GM21717 (cell line): ENCODE data around the gene SPATA31D4.
"Not testable (repeated sequence)": the region's sequence is repeated elsewhere in the genome, so short reads cannot be mapped to it uniquely, and the experiment has no call there.

Experiments
- ATAC-seq: cut with Tn5 transposase; IDR thresholded peaks from one replicate; pipeline ENCODE4 v1.9.1; 2021; ENCODE audit warnings: mild to moderate bottlenecking, moderate library complexity; ENCODE audit not compliant: unreplicated experiment

The SPATA31D4 gene

DNA sequence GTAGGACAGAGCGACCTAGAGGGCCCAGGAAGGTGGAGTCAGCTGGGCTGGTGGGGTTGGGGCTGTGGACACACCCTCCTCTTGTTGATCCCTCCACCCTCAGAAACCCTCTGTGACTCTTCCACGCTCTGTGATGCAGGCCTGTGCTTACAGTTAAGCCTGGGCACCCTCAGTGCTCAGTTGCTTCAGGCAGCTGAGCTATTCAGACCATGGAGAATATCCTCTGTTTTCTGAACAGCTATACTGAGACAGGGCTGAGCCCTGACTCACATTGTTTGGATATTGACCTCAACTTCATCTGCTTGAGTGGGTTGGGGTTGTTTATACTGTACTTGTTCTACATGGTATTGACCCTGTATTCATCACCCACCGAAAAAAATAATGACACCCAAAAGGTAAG is at the start of gene SPATA31D4:
SPATA31D4 (plus strand) TSS at position 124 of the 400 bp plus-strand sequence; CDS start at position 210, 86 bp downstream.
- ATAC-seq, result not testable (repeated sequence)

DNA sequence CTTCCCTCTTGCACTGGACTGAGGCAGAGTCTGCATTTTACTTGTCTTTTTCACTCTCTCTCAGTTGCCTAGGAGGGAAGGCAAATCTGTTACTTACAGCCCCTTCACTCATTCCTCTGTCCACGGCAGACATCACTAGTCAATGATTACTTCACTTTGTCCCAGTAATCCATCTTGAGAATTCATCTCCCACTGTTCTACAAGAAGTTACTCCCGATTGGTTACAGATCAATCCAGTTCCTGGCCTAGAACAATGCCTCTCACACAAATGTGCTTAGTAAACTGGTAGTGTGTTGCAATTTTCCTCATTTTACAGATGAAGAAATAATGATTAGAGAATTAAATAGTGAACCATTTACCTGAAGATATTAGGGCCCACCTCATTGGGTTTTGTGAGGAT is 49.7 kb upstream of the SPATA31D4 start:
- no peak for ATAC-seq

DNA sequence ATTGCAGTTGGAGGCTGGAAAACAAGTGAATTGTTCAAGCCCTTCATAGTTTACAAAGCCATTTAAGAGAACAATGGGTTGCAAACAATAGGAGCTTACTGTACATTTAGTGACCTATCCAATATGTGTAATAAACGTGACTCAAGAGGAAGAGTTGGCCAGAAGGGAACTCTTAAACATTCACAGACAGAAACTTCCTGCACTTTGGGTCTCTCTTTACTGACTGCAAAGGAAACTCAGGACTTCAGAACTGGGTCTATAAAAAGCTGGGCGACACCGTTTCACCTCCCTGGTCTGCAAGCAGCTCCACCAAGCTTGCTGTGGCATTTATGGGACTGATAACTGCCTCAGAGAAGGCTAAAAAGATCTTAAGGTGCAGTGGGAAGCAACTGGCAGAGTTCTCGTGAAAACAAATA is 48.7 kb upstream of the SPATA31D4 start:
- no peak for ATAC-seq

DNA sequence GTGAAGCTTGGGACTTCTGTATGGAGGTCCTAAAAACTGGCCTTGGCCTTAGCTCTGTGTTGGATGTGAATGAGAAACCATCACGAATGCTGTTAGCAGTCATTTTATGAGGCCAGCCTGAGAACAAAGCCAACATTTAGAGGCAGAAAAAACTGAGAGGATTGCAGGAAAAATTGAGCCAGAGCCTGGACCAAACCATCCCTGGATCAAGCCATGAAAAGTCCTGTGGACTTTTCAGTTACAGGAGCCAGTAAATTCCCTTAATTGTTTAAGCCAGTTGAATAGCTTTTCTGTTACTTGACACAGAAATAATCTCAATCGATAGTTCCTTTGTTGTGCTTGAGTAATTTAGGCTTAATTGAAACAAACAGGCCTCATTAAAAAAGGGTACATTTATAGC is 42.6 kb upstream of the SPATA31D4 start:
- ATAC-seq, result no peak

DNA sequence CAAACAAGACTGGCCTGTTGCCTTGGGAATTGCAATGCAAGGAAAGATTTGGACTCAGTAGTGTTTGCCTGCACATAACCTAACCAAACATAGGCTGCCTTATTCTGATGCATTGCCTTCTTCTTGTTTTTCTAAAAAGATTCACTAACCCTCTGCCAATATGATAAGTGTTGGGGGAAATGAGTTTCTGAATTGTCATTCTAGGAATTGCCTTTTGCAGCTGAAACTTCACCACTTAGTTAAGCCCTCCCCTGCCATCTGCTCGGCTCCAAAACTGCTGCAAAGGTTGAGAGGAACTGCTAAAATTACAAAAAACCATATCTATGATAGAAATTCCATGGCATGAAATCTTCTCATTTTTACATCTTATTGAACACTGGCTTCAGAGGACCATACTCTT is 41.6 kb upstream of the SPATA31D4 start:
- no peak for ATAC-seq

DNA sequence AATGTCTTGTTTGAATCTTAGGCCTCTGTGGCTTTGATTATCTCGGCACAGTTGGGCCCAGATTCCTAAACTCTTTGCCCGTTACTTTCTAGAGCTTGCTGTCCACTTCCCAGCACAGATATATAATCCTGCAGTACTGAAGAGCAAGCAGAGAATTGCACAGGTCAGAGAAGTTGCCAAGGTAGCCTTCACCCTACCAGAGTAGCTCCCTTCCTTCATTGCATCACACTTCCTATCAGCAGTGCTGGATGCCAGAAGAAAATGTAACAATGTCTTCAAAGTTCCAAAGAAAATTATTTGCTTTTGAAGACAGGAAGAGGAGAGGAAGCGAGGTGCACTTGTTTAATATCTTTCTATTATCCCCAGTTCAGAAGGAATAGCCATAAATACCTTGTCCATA is 38.1 kb upstream of the SPATA31D4 start:
- no peak for ATAC-seq

DNA sequence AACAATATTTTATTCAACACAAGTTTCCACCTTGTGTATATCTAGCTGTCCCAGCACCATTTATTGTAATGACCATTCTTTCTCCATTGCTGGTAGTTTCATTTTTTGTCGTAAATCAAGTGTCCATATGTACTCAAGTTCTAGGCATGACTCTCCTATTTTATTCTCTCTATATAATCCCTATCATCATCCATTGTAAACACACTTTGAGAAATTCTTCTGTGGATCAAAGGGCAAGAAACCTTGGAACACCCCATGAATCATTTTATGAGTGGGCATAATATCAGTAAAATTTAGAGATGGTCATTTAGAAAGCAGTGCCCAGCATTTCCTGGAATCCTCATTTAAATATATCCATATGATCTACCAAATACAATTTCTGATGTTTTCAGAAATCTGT is 35.8 kb upstream of the SPATA31D4 start:
- no peak for ATAC-seq

DNA sequence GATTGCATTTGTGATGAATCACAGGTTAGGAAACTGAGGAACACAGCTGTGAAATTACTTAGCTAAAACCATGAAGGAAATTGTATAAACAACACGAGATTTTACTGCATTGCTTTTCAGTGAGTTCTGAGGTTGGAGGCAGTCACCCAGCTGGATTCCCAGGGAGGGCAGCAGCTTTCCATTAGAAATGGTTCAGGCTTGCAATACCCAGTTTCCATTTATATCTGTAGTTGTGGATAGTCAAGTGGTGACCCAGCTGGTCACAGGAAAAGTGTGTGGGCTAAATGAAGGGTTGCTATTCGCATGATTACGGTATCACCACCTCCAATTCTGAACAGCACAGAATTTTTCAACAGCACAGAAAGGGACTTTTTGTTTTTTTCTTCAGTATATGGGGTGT is 34.3 kb upstream of the SPATA31D4 start:
- ATAC-seq, result no peak

DNA sequence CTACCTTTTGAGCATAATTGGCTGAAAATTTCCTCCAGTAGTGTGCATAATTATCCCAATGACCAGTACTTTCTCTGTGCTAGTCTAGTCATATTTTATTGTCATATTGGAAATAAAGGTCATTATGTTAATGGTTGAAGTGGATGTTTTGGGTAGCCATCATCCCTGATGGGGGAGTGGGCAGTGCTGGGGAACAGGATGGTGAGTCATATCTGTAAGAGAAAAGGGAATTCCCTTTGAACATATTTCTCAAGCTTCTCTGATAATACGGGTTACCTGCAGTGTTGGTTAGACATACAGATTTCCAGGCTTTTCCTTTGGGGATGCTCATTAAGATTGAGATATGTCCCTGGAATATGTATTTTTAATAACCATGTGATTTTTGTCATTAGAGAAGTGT is 33.3 kb upstream of the SPATA31D4 start:
- no peak for ATAC-seq

DNA sequence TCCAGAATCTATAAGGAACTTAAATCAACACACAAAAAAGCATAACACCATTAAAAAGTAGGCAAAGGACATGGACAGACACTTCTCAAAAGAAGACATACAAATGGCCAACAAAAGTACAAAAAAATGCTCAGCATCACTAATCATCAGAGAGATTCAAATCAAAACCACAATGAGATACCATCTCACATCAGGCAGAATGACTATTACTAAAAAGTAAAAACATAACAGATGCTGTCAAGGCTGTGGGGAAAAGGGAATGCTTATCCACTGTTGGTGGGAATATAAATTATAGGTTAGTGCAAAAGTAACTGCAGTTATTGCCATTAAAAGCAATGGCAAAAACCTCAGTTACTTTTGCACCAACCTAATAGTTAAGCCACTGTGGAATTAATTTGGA is 32.2 kb upstream of the SPATA31D4 start:
- ATAC-seq, result no peak

DNA sequence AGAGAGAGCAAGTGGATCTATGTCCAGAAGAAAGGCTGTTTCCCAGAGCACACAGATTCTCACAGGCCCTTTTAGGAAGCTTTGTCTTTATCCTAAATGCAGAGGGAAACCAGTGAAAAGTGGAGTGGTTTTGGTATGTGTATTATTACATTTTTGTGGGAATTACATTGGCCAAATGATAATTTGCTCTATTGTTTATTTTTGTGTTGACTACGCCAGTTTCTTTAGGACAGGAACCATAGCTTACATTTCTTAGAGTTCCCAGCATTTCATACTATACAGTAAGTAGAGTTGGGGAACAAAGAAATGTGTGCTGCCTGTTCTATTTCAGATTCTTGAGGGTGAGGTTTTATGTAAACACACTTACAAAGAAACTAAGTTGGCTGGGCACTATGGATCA is 29.4 kb upstream of the SPATA31D4 start:
- no peak for ATAC-seq

DNA sequence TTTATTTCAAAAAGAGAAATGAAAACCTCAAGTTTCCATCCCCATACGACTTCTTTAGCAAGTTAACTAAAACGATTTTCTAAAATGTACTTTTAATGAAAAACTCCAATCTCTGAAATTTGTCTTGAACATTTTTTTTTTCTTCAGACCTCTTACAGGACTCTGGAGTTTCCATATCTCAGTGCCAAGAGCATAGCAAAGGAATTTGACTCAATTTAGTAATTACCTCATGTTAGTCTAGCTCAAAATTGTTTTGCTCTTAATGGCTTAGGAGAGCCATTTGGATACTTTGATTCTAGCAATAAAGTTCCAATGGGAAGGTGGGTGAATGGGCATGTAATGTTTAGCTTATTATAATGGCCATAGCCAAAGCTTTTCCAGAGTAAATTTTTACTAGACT is 26.0 kb upstream of the SPATA31D4 start:
- ATAC-seq, result no peak

DNA sequence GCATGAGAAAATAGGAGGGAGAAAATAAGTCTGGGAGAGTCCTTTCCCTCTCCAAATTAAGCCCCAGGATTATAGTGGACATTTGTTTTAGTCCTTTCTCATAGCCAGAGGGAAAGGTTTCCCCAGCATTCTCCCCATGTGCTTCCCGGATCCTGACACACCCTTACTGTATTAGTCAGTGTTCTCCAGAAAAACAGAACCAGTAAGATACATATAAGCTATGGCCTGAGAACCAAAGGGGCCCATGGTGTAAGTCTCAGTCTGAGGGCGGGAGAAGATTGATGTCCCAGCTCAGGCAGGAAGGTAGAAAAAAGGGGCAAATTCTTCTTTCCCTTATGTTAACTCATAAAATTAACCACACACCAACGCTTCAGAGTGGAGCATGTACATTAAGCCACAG is 25.6 kb upstream of the SPATA31D4 start:
- ATAC-seq, result no peak

DNA sequence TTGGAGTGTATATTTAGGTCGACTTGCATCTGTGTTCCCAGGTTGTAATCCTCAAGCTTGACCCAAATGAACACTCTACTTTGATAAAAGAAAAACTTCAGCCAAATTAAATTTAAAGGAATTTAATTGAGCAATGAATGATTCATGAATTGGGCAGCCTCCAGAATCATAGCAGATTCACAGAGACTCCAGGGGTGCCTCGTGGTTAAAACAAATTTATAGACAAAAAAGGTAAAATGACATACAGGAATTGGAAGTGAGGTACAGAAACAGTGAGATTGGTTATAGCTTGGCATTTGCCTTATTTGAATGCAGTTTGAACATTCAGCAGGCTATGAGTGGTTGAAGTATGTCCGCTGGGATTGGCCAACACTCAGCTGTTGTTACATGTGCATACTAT is 21.6 kb upstream of the SPATA31D4 start:
- ATAC-seq, result no peak

DNA sequence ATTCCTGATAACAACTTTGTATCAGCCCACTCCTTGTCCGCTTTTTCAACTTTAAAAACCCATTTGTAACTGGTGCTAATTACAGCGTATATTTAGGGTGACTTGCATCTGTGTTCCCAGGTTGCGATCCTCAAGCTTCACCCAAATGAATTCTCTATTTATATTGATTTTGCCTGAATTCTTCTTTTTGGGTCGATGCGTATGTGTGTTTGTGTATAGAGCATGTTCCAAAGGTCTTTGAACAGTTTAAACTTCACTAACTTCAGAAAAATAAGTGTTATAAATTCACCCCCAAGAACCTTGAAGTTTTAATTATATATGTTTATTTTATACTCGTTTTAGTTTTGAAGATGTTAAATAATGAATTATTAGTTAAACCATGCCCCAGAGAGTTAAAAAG is 16.1 kb upstream of the SPATA31D4 start:
- no peak for ATAC-seq

DNA sequence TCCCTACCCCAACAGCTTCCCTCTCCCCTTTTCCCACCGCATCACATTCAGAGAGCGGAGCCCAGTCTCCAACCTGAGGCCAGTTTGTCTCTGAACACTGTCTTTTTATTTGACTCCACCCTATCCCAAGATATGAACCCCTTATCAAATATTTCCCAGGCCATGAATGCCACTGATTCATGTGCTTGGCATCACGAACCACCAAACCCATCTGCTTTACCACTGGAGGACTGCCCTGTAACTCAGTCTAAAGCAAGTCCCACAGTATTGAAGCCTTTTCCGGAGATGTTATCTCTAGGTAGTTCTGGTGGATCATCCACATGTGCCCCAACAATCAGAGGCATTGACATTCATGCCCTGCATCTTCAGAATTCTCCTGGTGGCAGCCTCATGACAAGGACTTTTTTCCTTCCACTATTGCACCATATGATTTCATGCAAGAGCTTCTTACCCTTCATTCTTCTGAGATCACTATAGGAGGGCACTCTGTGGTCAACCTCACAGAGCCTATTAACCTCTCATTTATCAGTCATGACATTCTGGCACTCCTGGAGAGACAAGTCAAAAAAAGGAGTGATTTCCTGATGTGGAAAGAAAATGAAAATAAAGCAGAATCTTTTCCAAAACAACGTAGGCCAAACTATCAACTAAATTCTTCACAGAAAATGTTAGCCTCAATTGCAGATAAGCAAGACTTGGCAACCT is 12.3 kb upstream of the SPATA31D4 start:
- no peak for ATAC-seq

DNA sequence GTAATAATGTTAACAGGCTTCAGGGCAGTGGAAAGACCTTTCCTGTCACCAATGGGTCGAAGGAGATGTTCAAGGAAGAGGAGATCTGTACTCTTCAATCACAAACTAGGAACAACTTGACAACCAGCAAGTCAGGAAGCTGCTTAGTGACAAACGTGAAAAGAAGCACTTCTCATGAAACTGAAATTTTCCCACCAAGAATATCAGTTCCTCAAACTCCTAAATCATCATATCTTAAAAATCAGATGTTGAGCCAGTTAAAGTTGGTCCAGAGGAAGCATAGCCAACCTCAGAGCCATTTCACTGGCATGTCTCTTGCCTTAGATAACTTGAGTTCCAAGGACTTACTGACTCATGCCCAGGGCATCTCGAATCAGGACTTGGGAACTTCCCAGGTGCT is 9.7 kb upstream of the SPATA31D4 start:
- ATAC-seq, result not testable (repeated sequence)

DNA sequence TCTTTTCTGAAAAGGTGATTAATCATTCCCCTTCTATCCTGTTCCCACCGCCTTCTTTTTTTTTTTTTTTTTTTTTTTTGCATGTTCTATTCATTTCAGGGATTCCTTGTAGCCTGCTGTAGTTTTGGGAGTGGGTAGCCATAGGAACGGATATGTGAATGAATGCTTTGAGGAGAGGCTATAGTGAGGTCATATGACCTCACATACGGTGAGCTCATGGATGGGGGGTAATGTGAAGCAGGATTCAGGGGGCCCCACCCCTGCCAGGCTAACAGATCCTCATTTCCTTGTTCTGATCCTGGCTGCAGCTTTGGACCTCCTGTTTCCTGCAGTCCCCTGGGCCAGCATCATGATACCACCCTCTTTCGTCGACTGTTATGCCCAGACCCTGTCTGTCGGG is 1.9 kb downstream of the SPATA31D4 start:
- not testable (repeated sequence) for ATAC-seq

DNA sequence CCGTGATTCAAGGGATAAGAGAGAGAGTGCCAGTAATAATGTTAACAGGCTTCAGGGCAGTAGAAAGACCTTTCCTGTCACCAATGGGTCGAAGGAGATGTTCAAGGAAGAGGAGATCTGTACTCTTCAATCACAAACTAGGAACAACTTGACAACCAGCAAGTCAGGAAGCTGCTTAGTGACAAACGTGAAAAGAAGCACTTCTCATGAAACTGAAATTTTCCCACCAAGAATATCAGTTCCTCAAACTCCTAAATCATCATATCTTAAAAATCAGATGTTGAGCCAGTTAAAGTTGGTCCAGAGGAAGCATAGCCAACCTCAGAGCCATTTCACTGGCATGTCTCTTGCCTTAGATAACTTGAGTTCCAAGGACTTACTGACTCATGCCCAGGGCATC is 5.3 kb downstream of the SPATA31D4 start:
- not testable (repeated sequence) for ATAC-seq

DNA sequence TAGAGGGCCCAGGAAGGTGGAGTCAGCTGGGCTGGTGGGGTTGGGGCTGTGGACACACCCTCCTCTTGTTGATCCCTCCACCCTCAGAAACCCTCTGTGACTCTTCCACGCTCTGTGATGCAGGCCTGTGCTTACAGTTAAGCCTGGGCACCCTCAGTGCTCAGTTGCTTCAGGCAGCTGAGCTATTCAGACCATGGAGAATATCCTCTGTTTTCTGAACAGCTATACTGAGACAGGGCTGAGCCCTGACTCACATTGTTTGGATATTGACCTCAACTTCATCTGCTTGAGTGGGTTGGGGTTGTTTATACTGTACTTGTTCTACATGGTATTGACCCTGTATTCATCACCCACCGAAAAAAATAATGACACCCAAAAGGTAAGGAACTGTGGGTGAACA is 15.2 kb downstream of the SPATA31D4 start, which contains the start of gene SPATA31D3:
SPATA31D3 (plus strand) TSS at position 108 of the 400 bp plus-strand sequence; CDS start at position 194, 86 bp downstream.
- not testable (repeated sequence) for ATAC-seq

DNA sequence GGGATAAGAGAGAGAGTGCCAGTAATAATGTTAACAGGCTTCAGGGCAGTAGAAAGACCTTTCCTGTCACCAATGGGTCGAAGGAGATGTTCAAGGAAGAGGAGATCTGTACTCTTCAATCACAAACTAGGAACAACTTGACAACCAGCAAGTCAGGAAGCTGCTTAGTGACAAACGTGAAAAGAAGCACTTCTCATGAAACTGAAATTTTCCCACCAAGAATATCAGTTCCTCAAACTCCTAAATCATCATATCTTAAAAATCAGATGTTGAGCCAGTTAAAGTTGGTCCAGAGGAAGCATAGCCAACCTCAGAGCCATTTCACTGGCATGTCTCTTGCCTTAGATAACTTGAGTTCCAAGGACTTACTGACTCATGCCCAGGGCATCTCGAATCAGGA is 20.4 kb downstream of the SPATA31D4 start:
- ATAC-seq, result not testable (repeated sequence)

DNA sequence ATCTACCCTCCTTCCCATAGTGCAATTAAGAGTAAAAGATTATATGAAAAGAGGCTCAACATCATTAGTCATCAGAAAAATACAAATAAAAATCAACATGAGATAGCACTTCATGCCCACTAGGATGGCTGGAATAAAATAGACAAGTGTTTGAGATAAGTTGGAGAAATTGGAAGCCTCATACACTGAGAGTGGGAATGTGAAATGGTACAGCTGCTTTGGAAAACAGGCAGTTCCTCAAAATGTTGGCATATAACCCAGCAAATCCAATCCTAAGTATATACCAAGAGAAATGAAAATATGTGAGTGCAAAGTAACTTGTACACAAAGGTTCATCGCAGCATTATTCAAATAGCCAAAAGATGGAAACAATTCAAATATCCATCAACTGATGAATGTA is 24.9 kb downstream of the SPATA31D4 start:
- ATAC-seq, result no peak

DNA sequence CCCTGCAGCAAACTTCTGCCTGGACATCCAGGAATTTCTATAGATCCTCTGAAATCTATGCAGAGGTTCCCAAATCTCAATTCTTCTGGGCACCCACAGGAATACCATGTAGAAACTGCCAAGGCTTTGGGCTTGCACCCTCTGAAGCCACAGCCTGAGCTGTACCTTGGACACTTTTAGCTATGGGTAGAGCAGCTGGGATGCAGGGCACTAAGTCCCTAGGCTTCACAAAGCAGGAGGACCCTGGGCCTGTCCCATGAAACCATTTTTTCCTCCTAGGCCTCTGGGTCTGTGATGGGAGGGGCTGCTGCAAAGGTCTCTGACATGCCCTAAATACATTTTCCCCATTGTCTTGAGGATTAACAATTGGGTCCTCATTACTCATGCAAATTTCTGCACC is 27.4 kb downstream of the SPATA31D4 start:
- no peak for ATAC-seq
